Kidney epithelial cell (primary cell): ENCODE data around the gene DUS1L. TPM values are rescaled to one million over a fixed set of nuclear protein-coding genes. Genes with fewer than 3 reads are reported as not detected.

ENCODE experiments used
- DNase-seq: peaks from one replicate; pipeline ENCODE4 v3.0.0-alpha.2; 2010; ENCODE audit warnings: low read depth
- H3K27me3 ChIP-seq: 2 replicates; pipeline ENCODE4 v1.6.0; 2011; ENCODE audit warnings: low read length; ENCODE audit not compliant: control insufficient read depth, insufficient read depth
- H3K36me3 ChIP-seq: 2 replicates; pipeline ENCODE4 v1.5.1; 2011; ENCODE audit warnings: low read length; ENCODE audit not compliant: control insufficient read depth, insufficient read depth
- H3K4me3 ChIP-seq: 2 replicates; pipeline ENCODE4 v1.5.1; 2011; ENCODE audit warnings: low read depth, mild to moderate bottlenecking, control low read depth, low read length
- CTCF ChIP-seq: IDR thresholded peaks from 2 replicates; pipeline ENCODE4 v1.5.1; 2011; ENCODE audit warnings: mild to moderate bottlenecking, moderate library complexity, low read length, control low read depth, inconsistent platforms; ENCODE audit not compliant: insufficient read depth, poor library complexity, severe bottlenecking
- total RNA-seq: library from RNA; depleted of rRNA; stranded (reverse); fragments of >200 nt; gene quantifications from 2 replicates; pipeline ENCODE4 v1.2.3, GENCODE V29; 2015

DUS1L gene
- total RNA-seq, 1 donor from 2014 or later, result 147 TPM

- TF ChIP-seq CTCF, result no peak
- H3K27me3 ChIP-seq, result peaks cover 3% of the 10 kb centered on the region
- H3K4me3 ChIP-seq, result no peak overlapping the region
- DNase-seq, result no peak
- H3K36me3 ChIP-seq, result no peaks in the 10 kb centered on the region
These were observed 36.2 kb downstream of the DUS1L start for GRCh38 chr17:82029391-82029790.

GRCh38 chr17:82028966-82029365, 36.6 kb downstream of the DUS1L start:
- Histone ChIP-seq H3K4me3 (no peak overlapping the region), H3K36me3 (no peaks in the 10 kb centered on the region), H3K27me3 (peaks cover 3% of the 10 kb centered on the region)
- no peak for DNase-seq
- TF ChIP-seq CTCF, result no peak

- Histone ChIP-seq H3K36me3 (no peaks in the 10 kb centered on the region), H3K27me3 (peaks cover 3% of the 10 kb centered on the region), H3K4me3 (no peak overlapping the region)
- TF ChIP-seq CTCF, result no peak
- DNase-seq, result no peak
These were observed 37.4 kb downstream of the DUS1L start for GRCh38 chr17:82028246-82028645.

- no peak overlapping the region for H3K4me3 ChIP-seq
- no peak for TF ChIP-seq CTCF
- no peak for DNase-seq
- no peaks in the 10 kb centered on the region for H3K36me3 ChIP-seq
- no peaks in the 10 kb centered on the region for H3K27me3 ChIP-seq
These were observed 40.0 kb downstream of the DUS1L start for GRCh38 chr17:82025401-82026107.

GRCh38 chr17:82024859-82025258, 40.7 kb downstream of the DUS1L start:
- TF ChIP-seq CTCF, result no peak
- no peak overlapping the region for H3K4me3 ChIP-seq
- H3K36me3 ChIP-seq, result no peaks in the 10 kb centered on the region
- H3K27me3 ChIP-seq, result no peaks in the 10 kb centered on the region
- DNase-seq, result no peak

- Histone ChIP-seq H3K36me3 (peaks cover under 1% of the 10 kb centered on the region), H3K27me3 (no peaks in the 10 kb centered on the region), H3K4me3 (peak overlapping the region; percentile 60)
- no peak for TF ChIP-seq CTCF
- no peak for DNase-seq
These were observed 42.0 kb downstream of the DUS1L start for GRCh38 chr17:82023447-82024241.
